ENCODE results near the gene RIMKLB. TPM values are rescaled to one million over a fixed set of nuclear protein-coding genes. Genes with fewer than 3 reads are reported as not detected.

Gene RIMKLB
- total RNA-seq, 4 donors from 2014 or later = 36.5 to 49.7 (median 43.5) TPM

DNA sequence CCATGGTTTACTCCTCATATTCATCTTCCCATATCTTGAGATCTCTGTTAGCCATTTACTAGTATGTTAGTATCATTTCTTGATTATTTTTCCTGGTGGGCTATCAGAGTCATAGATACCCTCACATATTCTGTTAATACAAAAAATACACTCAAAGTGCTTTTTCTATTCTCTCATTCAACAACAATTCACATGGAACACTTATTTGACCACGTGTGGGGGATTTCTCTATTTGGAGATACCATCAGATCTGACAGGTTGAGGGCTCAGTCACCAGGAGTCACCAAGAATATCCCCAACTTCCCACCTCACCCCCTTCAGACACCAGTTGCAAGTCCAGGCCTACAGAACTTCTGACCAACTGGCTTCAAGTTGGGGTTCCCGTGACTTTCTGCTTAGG is 72.7 kb downstream of the RIMKLB start:
- ATAC-seq = no peak
- peaks cover 0 to 5% (median 0%) of the 10 kb centered on the region in 3 donors for H3K9me3 ChIP-seq
- H3K27me3 ChIP-seq = no peaks in the 10 kb centered on the region
- no peak overlapping the region for H3K4me3 ChIP-seq
- peaks cover 0 to 8% (median 0%) of the 10 kb centered on the region in 3 donors for H3K4me1 ChIP-seq
- TF ChIP-seq POLR2A (IDR thresholded peaks at IDR 0.05) (no peak), EP300 (IDR thresholded peaks at IDR 0.05) (no peak)
- 83 to 100% methylated on average over 1 to 2 of the region's 2 CpGs for WGBS, 2 donors (ENCODE audit: low coverage in 1 of 2)
- H3K27ac ChIP-seq = no peak overlapping the region
- peaks cover 0 to 43% of the 10 kb centered on the region in 2 donors for H3K36me3 ChIP-seq

GRCh38 chr12:8771072-8771471 is 73.3 kb downstream of the RIMKLB start:
- Histone ChIP-seq H3K4me1 (peaks cover 0 to 8% (median 0%) of the 10 kb centered on the region in 3 donors), H3K36me3 (peaks cover 0 to 43% of the 10 kb centered on the region in 2 donors), H3K9me3 (peaks cover 0 to 5% (median 0%) of the 10 kb centered on the region in 3 donors), H3K4me3 (no peak overlapping the region), H3K27me3 (no peaks in the 10 kb centered on the region), H3K27ac (no peak overlapping the region)
- no peak for ATAC-seq
- WGBS, 2 donors (ENCODE audit: low coverage in 1 of 2) = 100% methylated on average over 1 of the region's 1 CpG
- TF ChIP-seq POLR2A (IDR thresholded peaks at IDR 0.05) (no peak), EP300 (IDR thresholded peaks at IDR 0.05) (no peak), POLR2AphosphoS5 (IDR thresholded peaks at IDR 0.05) (no peak)
- TF ChIP-seq, protein P1, sequence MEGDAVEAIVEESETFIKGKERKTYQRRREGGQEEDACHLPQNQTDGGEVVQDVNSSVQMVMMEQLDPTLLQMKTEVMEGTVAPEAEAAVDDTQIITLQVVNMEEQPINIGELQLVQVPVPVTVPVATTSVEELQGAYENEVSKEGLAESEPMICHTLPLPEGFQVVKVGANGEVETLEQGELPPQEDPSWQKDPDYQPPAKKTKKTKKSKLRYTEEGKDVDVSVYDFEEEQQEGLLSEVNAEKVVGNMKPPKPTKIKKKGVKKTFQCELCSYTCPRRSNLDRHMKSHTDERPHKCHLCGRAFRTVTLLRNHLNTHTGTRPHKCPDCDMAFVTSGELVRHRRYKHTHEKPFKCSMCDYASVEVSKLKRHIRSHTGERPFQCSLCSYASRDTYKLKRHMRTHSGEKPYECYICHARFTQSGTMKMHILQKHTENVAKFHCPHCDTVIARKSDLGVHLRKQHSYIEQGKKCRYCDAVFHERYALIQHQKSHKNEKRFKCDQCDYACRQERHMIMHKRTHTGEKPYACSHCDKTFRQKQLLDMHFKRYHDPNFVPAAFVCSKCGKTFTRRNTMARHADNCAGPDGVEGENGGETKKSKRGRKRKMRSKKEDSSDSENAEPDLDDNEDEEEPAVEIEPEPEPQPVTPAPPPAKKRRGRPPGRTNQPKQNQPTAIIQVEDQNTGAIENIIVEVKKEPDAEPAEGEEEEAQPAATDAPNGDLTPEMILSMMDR (IDR thresholded peaks at IDR 0.05) = no peak

DNA sequence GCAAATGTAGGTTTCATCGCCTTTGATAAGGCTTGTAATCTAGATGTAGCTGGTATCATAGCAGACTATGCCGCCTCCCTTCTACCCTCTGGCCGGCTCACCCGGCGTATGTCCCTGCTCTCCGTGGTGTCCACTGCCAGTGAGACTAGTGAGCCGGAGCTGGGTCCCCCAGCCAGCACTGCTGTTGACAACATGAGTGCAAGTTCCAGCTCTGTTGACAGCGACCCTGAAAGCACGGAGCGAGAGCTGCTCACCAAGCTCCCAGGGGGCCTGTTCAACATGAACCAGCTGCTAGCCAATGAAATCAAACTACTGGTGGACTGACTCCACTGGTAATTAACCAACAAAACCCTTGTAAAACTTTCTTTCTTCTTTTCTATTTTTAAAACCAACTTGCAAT is 75.7 kb downstream of the RIMKLB start:
- Histone ChIP-seq H3K27ac (no peak overlapping the region), H3K4me1 (peaks cover 0 to 3% (median 0%) of the 10 kb centered on the region in 3 donors), H3K9me3 (no peaks in the 10 kb centered on the region), H3K4me3 (no peak overlapping the region), H3K27me3 (no peaks in the 10 kb centered on the region), H3K36me3 (peaks cover 0 to 23% of the 10 kb centered on the region in 2 donors)
- ATAC-seq = no peak
- no peak for TF ChIP-seq POLR2AphosphoS5 (IDR thresholded peaks at IDR 0.05)
- 78% methylated on average over 6 of the region's 10 CpGs; no CpG with 5 or more reads in 1 of the 2 donors for WGBS, 2 donors (ENCODE audit: low coverage in 1 of 2)

DNA sequence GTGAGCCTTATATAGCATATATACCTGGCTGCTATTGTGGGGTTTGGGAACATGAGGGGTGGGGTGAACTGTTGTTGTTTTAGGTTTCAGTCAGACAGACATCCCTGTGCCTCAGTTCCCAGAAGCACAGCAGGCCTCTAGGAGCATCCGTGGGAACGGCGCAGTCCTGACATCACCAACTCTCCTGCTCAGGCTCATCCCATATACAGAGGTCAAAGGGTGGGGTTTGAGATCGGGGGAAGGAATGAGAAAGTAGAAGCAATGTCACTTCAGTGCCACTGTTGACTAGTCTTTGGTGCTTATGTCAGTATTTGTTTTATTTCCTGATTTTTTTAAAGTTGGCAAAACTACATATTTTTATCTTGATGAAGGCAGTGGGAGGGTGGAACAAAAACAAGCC is 81.5 kb downstream of the RIMKLB start:
- Histone ChIP-seq H3K27ac (no peak overlapping the region), H3K4me1 (peaks cover 0 to 6% (median 0%) of the 10 kb centered on the region in 3 donors), H3K9me3 (no peaks in the 10 kb centered on the region), H3K36me3 (peaks cover 0 to 32% of the 10 kb centered on the region in 2 donors), H3K4me3 (no peak overlapping the region), H3K27me3 (no peaks in the 10 kb centered on the region)
- no peak for TF ChIP-seq POLR2AphosphoS5 (IDR thresholded peaks at IDR 0.05)
- no peak for TF ChIP-seq EP300 (IDR thresholded peaks at IDR 0.05)
- TF ChIP-seq POLR2A (IDR thresholded peaks at IDR 0.05) = no peak
- TF ChIP-seq, protein P1 (IDR thresholded peaks at IDR 0.05) = no peak
- no peak for ATAC-seq
- WGBS, 2 donors (ENCODE audit: low coverage in 1 of 2) = 86 to 90% methylated on average over 4 of the region's 4 CpGs

- H3K27ac ChIP-seq = no peak overlapping the region
- no peaks in the 10 kb centered on the region for H3K9me3 ChIP-seq
- peaks cover 0 to 6% (median 0%) of the 10 kb centered on the region in 3 donors for H3K4me1 ChIP-seq
- no peak for ATAC-seq
- WGBS, 2 donors (ENCODE audit: low coverage in 1 of 2) = 81 to 93% methylated on average over 2 of the region's 2 CpGs
- H3K27me3 ChIP-seq = no peaks in the 10 kb centered on the region
- TF ChIP-seq POLR2AphosphoS5 (IDR thresholded peaks at IDR 0.05) = no peak
- no peak for TF ChIP-seq POLR2A (IDR thresholded peaks at IDR 0.05)
- TF ChIP-seq, protein P1 (IDR thresholded peaks at IDR 0.05) = no peak
- TF ChIP-seq EP300 (IDR thresholded peaks at IDR 0.05) = no peak
- H3K4me3 ChIP-seq = no peak overlapping the region
- H3K36me3 ChIP-seq = peaks cover 0 to 27% of the 10 kb centered on the region in 2 donors
Measured at GRCh38 chr12:8779862-8780261, 82.1 kb downstream of the RIMKLB start.

DNA sequence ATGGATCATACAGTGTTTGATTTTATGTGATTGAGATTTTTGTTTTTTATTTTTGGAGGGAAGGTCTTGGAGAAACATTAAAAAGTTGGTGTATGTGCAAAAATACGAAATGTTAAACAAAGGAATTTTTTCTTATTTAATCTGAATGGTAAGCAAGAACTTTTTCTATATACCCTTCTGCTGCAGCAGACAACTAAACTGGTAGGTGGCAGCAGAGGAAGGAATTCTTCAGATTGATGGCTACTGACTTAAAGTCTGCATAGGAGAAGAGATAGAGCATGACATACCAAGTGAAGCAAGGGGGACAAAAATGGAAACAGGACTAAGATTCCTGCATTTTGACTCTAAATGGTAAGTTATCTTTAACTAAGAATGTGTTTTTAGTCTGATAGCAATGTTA is 82.6 kb downstream of the RIMKLB start:
- 65 to 89% methylated on average over 1 of the region's 1 CpG for WGBS, 2 donors (ENCODE audit: low coverage in 1 of 2)

More for the DNA sequence above, 82.6 kb downstream of the RIMKLB start:
- Histone ChIP-seq H3K4me1 (peaks cover 0 to 6% (median 0%) of the 10 kb centered on the region in 3 donors), H3K9me3 (no peaks in the 10 kb centered on the region), H3K27ac (no peak overlapping the region), H3K36me3 (peaks cover 0 to 26% of the 10 kb centered on the region in 2 donors), H3K4me3 (no peak overlapping the region), H3K27me3 (no peaks in the 10 kb centered on the region)
- TF ChIP-seq, protein P1 (IDR thresholded peaks at IDR 0.05) = peak in 2 of 4 experiments; percentile 10 to 34
- TF ChIP-seq POLR2AphosphoS5 (IDR thresholded peaks at IDR 0.05) = no peak
- ATAC-seq = no peak
